Activated CD4-positive, CD25-positive, alpha-beta regulatory T cell treated with anti-CD3 and anti-CD28 coated beads, Interleukin-2, amount 50 U/mL, for 24 hours (primary cell): ENCODE measurements around the gene QSOX1.
"Not testable (repeated sequence)": the region's sequence is repeated elsewhere in the genome, so short reads cannot be mapped to it uniquely, and the experiment has no call there.

Source experiments
- ATAC-seq, 2 donors: fragments of 150-1000 bp; cut with Tn5 transposase; one replicate each; pipeline ENCODE4 v1.10.0; 2021; ENCODE audit warnings: mild to moderate bottlenecking in 1 of 2, moderate library complexity in 1 of 2

The QSOX1 gene

GRCh38 chr1:180193141-180194047 lies 38.7 kb downstream of the QSOX1 start:
- ATAC-seq: no peak

GRCh38 chr1:180194048-180194425 lies 39.4 kb downstream of the QSOX1 start:
- ATAC-seq: no peak

- no peak for ATAC-seq
These were observed 40.0 kb downstream of the QSOX1 start for GRCh38 chr1:180194546-180195207.

- ATAC-seq: no peak
These were observed 40.7 kb downstream of the QSOX1 start for GRCh38 chr1:180195401-180195800.

GRCh38 chr1:180195916-180196315 lies 41.2 kb downstream of the QSOX1 start:
- no peak for ATAC-seq

- ATAC-seq: no peak
These were observed 41.9 kb downstream of the QSOX1 start for GRCh38 chr1:180196436-180197003.

- ATAC-seq: no peak
These were observed 42.6 kb downstream of the QSOX1 start for GRCh38 chr1:180197231-180197630.

- no peak for ATAC-seq
These were observed 43.5 kb downstream of the QSOX1 start for GRCh38 chr1:180198196-180198595.

- no peak for ATAC-seq
These were observed 43.9 kb downstream of the QSOX1 start for GRCh38 chr1:180198611-180199010.

GRCh38 chr1:180199018-180199417 lies 44.3 kb downstream of the QSOX1 start:
- ATAC-seq: no peak

GRCh38 chr1:180201451-180202200 lies 47.0 kb downstream of the QSOX1 start:
- no peak for ATAC-seq

- ATAC-seq: not testable (repeated sequence)
These were observed 47.9 kb downstream of the QSOX1 start for GRCh38 chr1:180202588-180202987.

GRCh38 chr1:180204231-180204630 lies 49.6 kb downstream of the QSOX1 start:
- ATAC-seq: no peak

- ATAC-seq: no peak
These were observed 51.9 kb downstream of the QSOX1 start for GRCh38 chr1:180206581-180206980.

- ATAC-seq: no peak
These were observed 53.6 kb downstream of the QSOX1 start for GRCh38 chr1:180208264-180208663.

- no peak for ATAC-seq
These were observed 55.4 kb downstream of the QSOX1 start for GRCh38 chr1:180210008-180210620.

GRCh38 chr1:180211156-180211859 lies 56.6 kb downstream of the QSOX1 start:
- no peak for ATAC-seq

GRCh38 chr1:180211860-180212229 lies 57.2 kb downstream of the QSOX1 start:
- ATAC-seq: no peak

GRCh38 chr1:180213401-180214170 lies 58.9 kb downstream of the QSOX1 start:
- peak; percentile 41 to 63 for ATAC-seq

GRCh38 chr1:180215856-180216625 lies 61.4 kb downstream of the QSOX1 start:
- ATAC-seq: no peak
